ENCODE data around the gene SRPK2. TPM values are rescaled to one million over a fixed set of nuclear protein-coding genes. Genes with fewer than 3 reads are reported as not detected.

SRPK2 gene
- polyA plus RNA-seq, 1 experiment, result 10.8 TPM

DNA sequence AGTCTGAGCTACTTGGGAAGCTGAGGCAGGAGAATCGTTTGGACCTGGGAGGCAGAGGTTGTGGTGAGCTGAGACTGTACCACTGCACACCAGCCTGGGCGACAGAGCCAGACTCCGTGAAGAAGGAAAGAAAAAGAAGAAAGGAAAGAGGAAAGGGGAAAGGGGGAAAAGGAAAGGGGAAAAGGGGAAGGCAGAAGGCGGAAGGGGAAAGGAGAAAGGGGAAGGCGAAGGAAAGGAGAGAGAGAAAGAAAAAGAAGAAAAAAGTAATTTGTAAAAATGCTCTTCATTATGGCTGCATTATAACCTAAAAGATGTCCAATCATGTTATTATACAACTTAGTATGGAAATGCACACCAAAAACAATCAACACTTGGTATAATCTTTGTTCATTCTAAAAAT, 110.2 kb downstream of the SRPK2 start:
- H3K36me3 ChIP-seq (ENCODE audit: control insufficient read depth, insufficient read depth, low read length), result no peaks in the 10 kb centered on the region
- no peak for DNase-seq (ENCODE audit: low read depth)
- no peak overlapping the region for H3K4me3 ChIP-seq (ENCODE audit: low read depth, low read length)
- no peaks in the 10 kb centered on the region for H3K27me3 ChIP-seq (ENCODE audit: control insufficient read depth, insufficient read depth, low read length)
- ChIA-PET CTCF (interaction anchor here (0.9 to 1.5 kb wide), 2 partner anchors 16 to 17 kb away, joined by 3 read pairs; no protein-coding TSS in a partner anchor), POLR2A (no interaction called here)
- TF ChIP-seq, protein P1, sequence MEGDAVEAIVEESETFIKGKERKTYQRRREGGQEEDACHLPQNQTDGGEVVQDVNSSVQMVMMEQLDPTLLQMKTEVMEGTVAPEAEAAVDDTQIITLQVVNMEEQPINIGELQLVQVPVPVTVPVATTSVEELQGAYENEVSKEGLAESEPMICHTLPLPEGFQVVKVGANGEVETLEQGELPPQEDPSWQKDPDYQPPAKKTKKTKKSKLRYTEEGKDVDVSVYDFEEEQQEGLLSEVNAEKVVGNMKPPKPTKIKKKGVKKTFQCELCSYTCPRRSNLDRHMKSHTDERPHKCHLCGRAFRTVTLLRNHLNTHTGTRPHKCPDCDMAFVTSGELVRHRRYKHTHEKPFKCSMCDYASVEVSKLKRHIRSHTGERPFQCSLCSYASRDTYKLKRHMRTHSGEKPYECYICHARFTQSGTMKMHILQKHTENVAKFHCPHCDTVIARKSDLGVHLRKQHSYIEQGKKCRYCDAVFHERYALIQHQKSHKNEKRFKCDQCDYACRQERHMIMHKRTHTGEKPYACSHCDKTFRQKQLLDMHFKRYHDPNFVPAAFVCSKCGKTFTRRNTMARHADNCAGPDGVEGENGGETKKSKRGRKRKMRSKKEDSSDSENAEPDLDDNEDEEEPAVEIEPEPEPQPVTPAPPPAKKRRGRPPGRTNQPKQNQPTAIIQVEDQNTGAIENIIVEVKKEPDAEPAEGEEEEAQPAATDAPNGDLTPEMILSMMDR (IDR thresholded peaks at IDR 0.05; ENCODE audit: insufficient read depth, low read depth, low read length), result no peak

DNA sequence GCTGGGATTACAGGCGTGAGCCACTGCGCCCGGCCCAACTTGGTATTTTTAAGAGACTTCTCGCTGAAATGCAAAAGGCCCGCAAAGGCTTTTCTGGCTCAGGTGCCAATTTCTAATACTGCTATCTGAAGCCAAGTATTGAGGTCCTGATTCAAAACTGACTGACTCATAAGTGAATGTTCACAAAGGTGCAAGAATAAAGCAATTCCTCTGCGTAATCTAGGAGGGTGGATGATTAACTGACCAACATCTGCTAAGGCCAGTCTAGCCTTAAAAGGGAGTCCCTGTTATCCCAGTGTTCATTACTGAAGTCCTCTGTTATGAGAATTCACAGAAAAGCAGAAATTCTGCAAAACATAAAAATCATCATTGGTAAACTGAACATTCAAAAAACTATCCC, 111.4 kb downstream of the SRPK2 start:
- DNase-seq (ENCODE audit: low read depth), result no peak
- TF ChIP-seq, protein P1 (IDR thresholded peaks at IDR 0.05; ENCODE audit: insufficient read depth, low read depth, low read length), result no peak
- no peaks in the 10 kb centered on the region for H3K27me3 ChIP-seq (ENCODE audit: control insufficient read depth, insufficient read depth, low read length)
- H3K36me3 ChIP-seq (ENCODE audit: control insufficient read depth, insufficient read depth, low read length), result no peaks in the 10 kb centered on the region
- no peak overlapping the region for H3K4me3 ChIP-seq (ENCODE audit: low read depth, low read length)
- ChIA-PET CTCF (no interaction called here), POLR2A (no interaction called here)

DNA sequence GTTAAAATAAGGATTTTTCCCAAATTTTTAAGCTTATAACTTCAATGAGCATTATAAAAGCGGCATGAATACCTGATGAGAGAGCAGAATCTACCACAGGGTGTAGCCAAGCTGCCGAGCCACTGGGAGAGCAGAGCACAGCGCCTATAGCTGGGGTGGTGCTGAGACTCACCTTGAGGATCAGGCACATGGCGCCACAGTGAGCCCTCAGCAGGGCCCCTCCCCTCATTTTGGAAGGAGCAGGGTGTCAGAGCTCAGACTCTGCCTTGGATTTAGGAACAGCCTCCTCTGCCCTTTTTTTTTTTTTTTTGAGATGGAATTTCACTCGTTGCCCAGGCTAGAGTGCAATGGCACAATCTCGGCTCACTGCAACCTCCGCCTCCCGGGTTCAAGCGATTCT, 118.6 kb downstream of the SRPK2 start:
- CTCF ChIA-PET, result no interaction called here
- H3K4me3 ChIP-seq (ENCODE audit: low read depth, low read length), result no peak overlapping the region
- TF ChIP-seq, protein P1 (IDR thresholded peaks at IDR 0.05; ENCODE audit: insufficient read depth, low read depth, low read length), result no peak
- H3K36me3 ChIP-seq (ENCODE audit: control insufficient read depth, insufficient read depth, low read length), result no peaks in the 10 kb centered on the region
- POLR2A ChIA-PET, result no interaction called here
- DNase-seq (ENCODE audit: low read depth), result no peak
- H3K27me3 ChIP-seq (ENCODE audit: control insufficient read depth, insufficient read depth, low read length), result no peaks in the 10 kb centered on the region

DNA sequence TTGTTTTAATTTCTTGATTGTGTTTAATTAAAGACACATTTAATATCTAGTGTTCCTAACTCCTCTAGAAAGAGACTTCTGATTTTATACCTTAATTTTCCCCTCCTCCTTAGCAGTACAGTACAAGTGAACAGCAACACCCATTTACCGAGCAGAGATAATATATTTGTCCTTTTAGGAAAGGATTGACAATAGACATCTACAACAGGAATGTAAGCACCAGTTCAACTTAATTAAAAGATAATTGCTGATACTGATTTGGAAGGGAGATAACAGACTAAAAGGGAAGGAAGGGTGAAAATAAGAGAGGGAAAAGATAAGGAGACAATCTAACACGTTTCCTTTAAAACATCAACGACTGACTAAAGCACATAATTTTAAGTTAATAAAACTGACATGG, 119.3 kb downstream of the SRPK2 start:
- no peaks in the 10 kb centered on the region for H3K27me3 ChIP-seq (ENCODE audit: control insufficient read depth, insufficient read depth, low read length)
- no peak for DNase-seq (ENCODE audit: low read depth)
- TF ChIP-seq, protein P1 (IDR thresholded peaks at IDR 0.05; ENCODE audit: insufficient read depth, low read depth, low read length), result no peak
- peak overlapping the region; percentile 7; the same call in 1 of the 2 replicates for H3K4me3 ChIP-seq (ENCODE audit: low read depth, low read length)
- POLR2A ChIA-PET, result no interaction called here
- CTCF ChIA-PET, result no interaction called here
- H3K36me3 ChIP-seq (ENCODE audit: control insufficient read depth, insufficient read depth, low read length), result no peaks in the 10 kb centered on the region

DNA sequence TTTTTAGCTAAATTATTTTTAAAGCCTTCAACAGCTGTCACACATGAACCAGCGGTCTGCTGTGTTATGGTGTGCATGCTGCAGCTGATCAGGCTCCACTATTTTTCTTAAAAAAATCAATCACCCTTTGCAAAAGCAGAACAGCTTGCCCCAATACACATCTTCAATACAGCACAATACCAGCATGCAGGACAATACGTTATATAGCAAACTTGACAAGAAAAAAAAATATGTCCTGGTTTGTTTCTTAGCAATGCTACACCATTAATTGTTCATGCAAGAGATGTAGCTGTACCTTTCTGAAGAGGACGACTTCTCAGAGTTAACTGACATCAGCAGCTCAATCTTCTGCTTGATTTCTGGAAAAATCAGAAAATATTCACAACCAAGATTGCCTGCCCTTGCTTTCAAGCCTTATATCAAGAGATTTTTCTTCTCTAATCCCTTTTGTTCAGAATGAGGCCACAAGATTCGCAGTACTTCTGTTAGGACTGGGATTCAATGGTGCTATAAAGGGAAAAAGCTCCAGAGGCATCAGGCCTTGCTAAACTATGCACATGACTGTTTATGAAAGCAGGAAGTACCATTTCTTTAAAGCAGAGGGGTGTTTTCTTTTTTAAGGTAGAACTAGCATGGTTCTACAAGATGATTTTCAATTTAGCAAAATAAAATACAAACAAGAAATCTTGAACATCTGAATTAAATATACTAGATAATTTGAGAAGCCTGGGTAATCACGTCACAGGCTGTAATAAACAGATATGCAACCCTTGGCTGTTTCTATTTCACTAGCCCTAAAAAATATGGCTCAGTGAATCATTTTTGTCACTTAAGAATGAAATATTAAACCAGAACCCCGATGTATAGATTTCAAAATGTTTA, 120.0 kb downstream of the SRPK2 start:
- Histone ChIP-seq H3K27me3 (ENCODE audit: control insufficient read depth, insufficient read depth, low read length) (no peaks in the 10 kb centered on the region), H3K36me3 (ENCODE audit: control insufficient read depth, insufficient read depth, low read length) (no peaks in the 10 kb centered on the region), H3K4me3 (ENCODE audit: low read depth, low read length) (peak overlapping the region; percentile 1; the same call in 1 of the 2 replicates)
- CTCF ChIA-PET, result interaction anchor here (0.9 kb wide), 1 partner anchor 13 kb away, joined by 3 read pairs; no protein-coding TSS in a partner anchor
- POLR2A ChIA-PET, result interaction anchor here (0.5 kb wide), 1 partner anchor 22 kb away, joined by 4 read pairs; no protein-coding TSS in a partner anchor
- no peak for DNase-seq (ENCODE audit: low read depth)
- TF ChIP-seq, protein P1 (IDR thresholded peaks at IDR 0.05; ENCODE audit: insufficient read depth, low read depth, low read length), result no peak
